NCI-H2196 (cell line): Measurements from ENCODE around the gene FFAR3.

Experiments
- DNase-seq: peaks from one replicate; lab custom pipeline; 2025; ENCODE audit not compliant: unreplicated experiment; lab: John Stamatoyannopoulos, UW

The FFAR3 gene

GRCh38 chr19:35357867-35358573, at the start of gene FFAR3:
TSS of gene FFAR3 (plus strand) at chr19:35358460. CDS start at chr19:35358891, 431 bp downstream.
- no peak for DNase-seq

GRCh38 chr19:35308910-35309309, 49.4 kb upstream of the FFAR3 start:
- DNase-seq = no peak

GRCh38 chr19:35309481-35310279, 48.6 kb upstream of the FFAR3 start:
- no peak for DNase-seq

- no peak for DNase-seq
Observed at GRCh38 chr19:35310331-35310730, 47.9 kb upstream of the FFAR3 start.

- no peak for DNase-seq
Observed at GRCh38 chr19:35310811-35311465, 47.3 kb upstream of the FFAR3 start.

GRCh38 chr19:35311901-35312665, 46.2 kb upstream of the FFAR3 start:
- no peak for DNase-seq

- DNase-seq = no peak
Observed at GRCh38 chr19:35313587-35313986, 44.7 kb upstream of the FFAR3 start.

- DNase-seq = no peak
Observed at GRCh38 chr19:35314031-35314430, 44.2 kb upstream of the FFAR3 start.

- DNase-seq = no peak
Observed at GRCh38 chr19:35314858-35315470, 43.3 kb upstream of the FFAR3 start.

GRCh38 chr19:35315883-35316282, 42.4 kb upstream of the FFAR3 start:
- DNase-seq = no peak

GRCh38 chr19:35316560-35316959, 41.7 kb upstream of the FFAR3 start:
- DNase-seq = no peak

GRCh38 chr19:35317464-35318043, 40.7 kb upstream of the FFAR3 start:
- DNase-seq = no peak

GRCh38 chr19:35318679-35319448, 39.4 kb upstream of the FFAR3 start:
- DNase-seq = peak; percentile 34

GRCh38 chr19:35320065-35320713, 38.1 kb upstream of the FFAR3 start:
- no peak for DNase-seq

GRCh38 chr19:35321291-35321690, 37.0 kb upstream of the FFAR3 start:
- DNase-seq = no peak

GRCh38 chr19:35322014-35322413, 36.2 kb upstream of the FFAR3 start:
- no peak for DNase-seq

GRCh38 chr19:35327642-35328041, 30.6 kb upstream of the FFAR3 start:
- DNase-seq = no peak

GRCh38 chr19:35328851-35329285, 29.4 kb upstream of the FFAR3 start, which contains the start of gene CD22:
TSS of gene CD22 (plus strand) at chr19:35329187. CDS start at chr19:35332041, 2,854 bp downstream.
- DNase-seq = no peak

- DNase-seq = no peak
Observed at GRCh38 chr19:35329323-35329722, 28.9 kb upstream of the FFAR3 start.
